ENCODE measurements around the gene COL6A1.

The COL6A1 gene

DNA sequence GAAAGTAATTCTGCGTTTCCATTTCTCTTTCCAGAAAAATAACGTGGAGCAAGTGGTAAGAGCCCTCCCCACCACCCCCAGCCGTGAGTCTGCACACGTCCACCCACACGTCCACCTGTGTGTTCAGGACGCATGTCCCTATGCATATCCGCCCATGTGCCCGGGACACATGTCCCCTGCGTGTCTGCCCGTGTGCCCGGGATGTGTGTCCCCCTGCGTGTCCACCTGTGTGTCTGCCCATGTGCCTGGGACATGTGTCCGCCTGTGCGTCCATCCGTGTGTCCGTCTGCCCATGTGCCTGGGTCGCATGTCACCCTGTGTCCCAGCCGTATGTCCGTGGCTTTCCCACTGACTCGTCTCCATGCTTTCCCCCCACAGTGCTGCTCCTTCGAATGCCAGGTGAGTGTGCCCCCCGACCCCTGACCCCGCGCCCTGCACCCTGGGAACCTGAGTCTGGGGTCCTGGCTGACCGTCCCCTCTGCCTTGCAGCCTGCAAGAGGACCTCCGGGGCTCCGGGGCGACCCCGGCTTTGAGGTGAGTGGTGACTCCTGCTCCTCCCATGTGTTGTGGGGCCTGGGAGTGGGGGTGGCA, 5.6 kb downstream of the COL6A1 start:
- FAIRE-seq, result no peak
- DNase-seq (ENCODE audit: insufficient read length), result no peak
- TF ChIP-seq POLR2AphosphoS5 (IDR thresholded peaks at IDR 0.05; ENCODE audit: low read depth, low read length) (no peak), TAF1 (IDR thresholded peaks at IDR 0.05; ENCODE audit: borderline replicate concordance, low read depth, low read length) (no peak), POLR2A (IDR thresholded peaks at IDR 0.05; ENCODE audit: low read depth, low read length) (no peak)

DNA sequence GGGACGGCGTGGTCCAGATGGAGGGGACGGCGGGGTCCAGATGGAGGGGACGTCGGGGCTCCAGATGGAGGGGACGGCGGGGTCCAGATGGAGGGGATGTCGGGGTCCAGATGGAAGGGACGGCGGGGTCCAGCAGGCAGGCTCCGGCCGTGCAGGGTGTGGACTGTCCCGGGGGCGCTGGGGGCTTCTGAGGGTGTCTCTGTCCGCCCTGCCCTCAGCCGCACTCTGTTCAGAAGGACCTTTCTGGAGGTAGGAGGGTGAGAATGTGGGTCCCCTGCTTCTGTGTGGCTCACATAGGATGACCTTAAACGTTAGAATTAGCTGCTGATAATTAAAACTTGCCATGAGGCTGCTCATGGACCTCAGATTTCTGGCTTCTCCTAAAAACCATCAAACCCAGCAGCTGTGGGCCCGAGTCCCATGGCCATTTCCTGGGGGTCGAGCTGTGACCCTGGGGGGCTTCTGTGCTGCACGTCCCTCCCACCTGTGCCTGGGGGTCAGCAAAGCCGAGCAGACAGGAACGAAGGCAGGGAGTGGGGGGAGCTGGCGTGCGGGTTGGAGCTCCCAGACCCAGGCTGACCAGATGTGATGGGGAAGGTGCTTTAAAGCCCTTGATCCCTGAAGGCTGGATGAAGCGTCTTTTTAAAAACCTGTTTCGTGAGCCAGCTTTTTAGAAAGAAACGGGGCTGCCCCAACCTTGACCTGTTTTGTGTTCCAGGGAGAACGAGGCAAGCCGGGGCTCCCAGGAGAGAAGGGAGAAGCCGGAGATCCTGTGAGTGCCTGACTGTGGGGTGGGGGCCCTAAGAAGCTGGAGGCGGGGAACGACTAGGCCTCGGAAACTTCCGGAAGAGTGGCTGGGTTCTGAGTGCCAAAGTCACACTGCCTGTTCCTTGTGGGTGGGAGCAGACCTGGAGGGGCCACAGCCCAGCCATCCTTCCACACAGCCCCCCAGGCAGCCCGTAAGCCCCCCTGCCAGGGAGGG, 7.1 kb downstream of the COL6A1 start:
- no peak for FAIRE-seq
- DNase-seq (ENCODE audit: insufficient read length), result no peak
- TF ChIP-seq TAF1 (IDR thresholded peaks at IDR 0.05; ENCODE audit: borderline replicate concordance, low read depth, low read length) (no peak), POLR2AphosphoS5 (IDR thresholded peaks at IDR 0.05; ENCODE audit: low read depth, low read length) (no peak), POLR2A (IDR thresholded peaks at IDR 0.05; ENCODE audit: low read depth, low read length) (no peak)

DNA sequence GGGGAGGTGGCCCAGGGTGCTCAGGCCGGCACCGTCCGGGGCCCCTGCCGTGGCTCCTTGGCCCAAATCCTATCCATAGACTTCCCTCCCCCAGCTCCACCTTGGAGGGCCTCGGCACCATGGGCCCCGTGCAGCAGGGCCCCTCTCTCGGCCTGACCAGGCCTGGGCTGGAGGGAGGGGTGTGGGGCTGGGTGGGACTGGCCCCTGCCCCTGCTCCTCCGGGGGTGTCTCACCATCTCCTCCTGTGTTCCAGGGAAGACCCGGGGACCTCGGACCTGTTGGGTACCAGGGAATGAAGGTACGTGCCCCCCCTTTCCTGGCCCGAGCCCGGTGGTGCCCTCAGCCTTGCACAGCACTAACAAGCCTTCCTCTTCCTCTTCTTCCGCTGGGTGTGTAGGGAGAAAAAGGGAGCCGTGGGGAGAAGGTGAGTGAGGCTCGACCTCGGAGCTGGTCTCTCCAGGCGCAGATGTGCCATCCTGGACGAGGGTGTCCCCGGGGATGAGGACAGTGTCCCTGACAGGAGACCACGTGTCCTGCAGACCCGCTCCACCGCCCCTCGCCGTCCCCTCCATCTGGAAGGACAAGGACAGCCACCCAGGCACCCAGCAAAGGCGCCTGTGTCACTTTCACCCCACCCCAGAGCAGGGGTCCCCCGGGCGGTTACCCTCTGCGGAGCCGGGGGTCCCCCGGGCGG, 7.9 kb downstream of the COL6A1 start:
- no peak for FAIRE-seq
- no peak for DNase-seq (ENCODE audit: insufficient read length)
- TF ChIP-seq POLR2AphosphoS5 (IDR thresholded peaks at IDR 0.05; ENCODE audit: low read depth, low read length) (no peak), POLR2A (IDR thresholded peaks at IDR 0.05; ENCODE audit: low read depth, low read length) (no peak), TAF1 (IDR thresholded peaks at IDR 0.05; ENCODE audit: borderline replicate concordance, low read depth, low read length) (no peak)

- TF ChIP-seq POLR2A (IDR thresholded peaks at IDR 0.05; ENCODE audit: low read depth, low read length) (no peak), TAF1 (IDR thresholded peaks at IDR 0.05; ENCODE audit: borderline replicate concordance, low read depth, low read length) (no peak), POLR2AphosphoS5 (IDR thresholded peaks at IDR 0.05; ENCODE audit: low read depth, low read length) (no peak)
- FAIRE-seq (no peak), DNase-seq (ENCODE audit: insufficient read length) (no peak)
Measured at GRCh38 chr21:45990049-45990711, 8.6 kb downstream of the COL6A1 start.

GRCh38 chr21:45990741-45991605, 9.4 kb downstream of the COL6A1 start:
- DNase-seq (ENCODE audit: insufficient read length) (no peak), FAIRE-seq (no peak)
- TF ChIP-seq POLR2A (IDR thresholded peaks at IDR 0.05; ENCODE audit: low read depth, low read length) (no peak), POLR2AphosphoS5 (IDR thresholded peaks at IDR 0.05; ENCODE audit: low read depth, low read length) (no peak), TAF1 (IDR thresholded peaks at IDR 0.05; ENCODE audit: borderline replicate concordance, low read depth, low read length) (no peak)

GRCh38 chr21:45991606-45992300, 10.2 kb downstream of the COL6A1 start:
- DNase-seq (ENCODE audit: insufficient read length), result no peak
- FAIRE-seq, result no peak
- TF ChIP-seq POLR2AphosphoS5 (IDR thresholded peaks at IDR 0.05; ENCODE audit: low read depth, low read length), result no peak
- TF ChIP-seq TAF1 (IDR thresholded peaks at IDR 0.05; ENCODE audit: borderline replicate concordance, low read depth, low read length), result no peak
- TF ChIP-seq POLR2A (IDR thresholded peaks at IDR 0.05; ENCODE audit: low read depth, low read length), result no peak

GRCh38 chr21:45992301-45993209, 11.0 kb downstream of the COL6A1 start:
- no peak for TF ChIP-seq TAF1 (IDR thresholded peaks at IDR 0.05; ENCODE audit: borderline replicate concordance, low read depth, low read length)
- TF ChIP-seq POLR2AphosphoS5 (IDR thresholded peaks at IDR 0.05; ENCODE audit: low read depth, low read length), result no peak
- TF ChIP-seq POLR2A (IDR thresholded peaks at IDR 0.05; ENCODE audit: low read depth, low read length), result no peak
- DNase-seq (ENCODE audit: insufficient read length), result no peak
- FAIRE-seq, result no peak

GRCh38 chr21:45993210-45994085, 11.9 kb downstream of the COL6A1 start:
- no peak for TF ChIP-seq POLR2A (IDR thresholded peaks at IDR 0.05; ENCODE audit: low read depth, low read length)
- no peak for TF ChIP-seq TAF1 (IDR thresholded peaks at IDR 0.05; ENCODE audit: borderline replicate concordance, low read depth, low read length)
- TF ChIP-seq POLR2AphosphoS5 (IDR thresholded peaks at IDR 0.05; ENCODE audit: low read depth, low read length), result no peak
- no peak for FAIRE-seq
- no peak for DNase-seq (ENCODE audit: insufficient read length)
